Keratinocyte (primary cell): ENCODE data around the gene RPL28. TPM values are rescaled to one million over a fixed set of nuclear protein-coding genes. Genes with fewer than 3 reads are reported as not detected.

Experiments
- DNase-seq: peaks from one replicate; pipeline ENCODE4 v3.0.0-alpha.2; 2011; ENCODE audit warnings: low read depth, missing footprints, low spot score
- FAIRE-seq: peaks from 2 replicates; lab custom pipeline; 2011; peaks lifted over from hg19 to GRCh38; lab: Jason Lieb, UNC
- H2AFZ ChIP-seq: 2 replicates; pipeline ENCODE4 v1.6.0; 2012; ENCODE audit warnings: low read length, control low read depth, inconsistent platforms; ENCODE audit not compliant: control insufficient read depth
- H3K27ac ChIP-seq: 2 replicates; pipeline ENCODE4 v1.5.1; 2011; ENCODE audit warnings: low read length; ENCODE audit not compliant: control insufficient read depth, insufficient read depth
- H3K27me3 ChIP-seq: 3 replicates; pipeline ENCODE4 v1.6.0; 2011; ENCODE audit warnings: low read length; ENCODE audit not compliant: control insufficient read depth, insufficient read depth; ENCODE audit errors: extremely low read depth
- H3K36me3 ChIP-seq, 2 experiments: 2 replicates in 1 of 2; 3 replicates in 1 of 2; pipeline ENCODE4 v1.5.1; 2011; ENCODE audit warnings: low read length in 2 of 2, mild to moderate bottlenecking in 1 of 2; ENCODE audit not compliant: control insufficient read depth in 2 of 2, insufficient read depth in 2 of 2; ENCODE audit errors: extremely low read depth in 1 of 2
- H3K4me1 ChIP-seq: 3 replicates; pipeline ENCODE4 v1.5.1; 2011; ENCODE audit warnings: low read length; ENCODE audit not compliant: control insufficient read depth, insufficient read depth; ENCODE audit errors: extremely low read depth
- H3K4me2 ChIP-seq: 3 replicates; pipeline ENCODE4 v1.6.0; 2011; ENCODE audit warnings: low read depth, low read length; ENCODE audit not compliant: control insufficient read depth, insufficient read depth; ENCODE audit errors: extremely low read depth
- H3K4me3 ChIP-seq, 3 experiments: fragments of 200-600 bp in 1 of 3; sonication (generic) in 1 of 3; 2 replicates in 2 of 3; 3 replicates in 1 of 3; pipeline ENCODE4 v1.5.1; 2011 to 2016; ENCODE audit warnings: low read length in 3 of 3, mild to moderate bottlenecking in 3 of 3, control low read depth in 2 of 3, inconsistent platforms in 1 of 3, low read depth in 1 of 3, mixed read lengths in 1 of 3, mixed run types in 1 of 3, moderate library complexity in 1 of 3; ENCODE audit not compliant: control insufficient read depth in 2 of 3, insufficient read depth in 2 of 3; ENCODE audit errors: extremely low read depth in 1 of 3
- H3K79me2 ChIP-seq: 2 replicates; pipeline ENCODE4 v1.6.0; 2012; ENCODE audit warnings: low read length; ENCODE audit not compliant: control insufficient read depth, insufficient read depth
- H3K9ac ChIP-seq: 3 replicates; pipeline ENCODE4 v1.6.0; 2011; ENCODE audit warnings: low read length; ENCODE audit not compliant: control insufficient read depth, insufficient read depth; ENCODE audit errors: extremely low read depth
- H3K9me1 ChIP-seq: 3 replicates; pipeline ENCODE4 v1.6.0; 2011; ENCODE audit warnings: low read length; ENCODE audit not compliant: control insufficient read depth, insufficient read depth; ENCODE audit errors: extremely low read depth
- H3K9me3 ChIP-seq: 2 replicates; pipeline ENCODE4 v1.5.1; 2012; ENCODE audit warnings: low read depth, low read length; ENCODE audit not compliant: control insufficient read depth
- H4K20me1 ChIP-seq: 3 replicates; pipeline ENCODE4 v1.6.0; 2011; ENCODE audit warnings: low read length; ENCODE audit not compliant: control insufficient read depth, insufficient read depth; ENCODE audit errors: extremely low read depth
- CTCF ChIP-seq, 3 experiments: IDR thresholded peaks in 1 of 3; conservative IDR thresholded peaks in 1 of 3; optimal IDR thresholded peaks in 1 of 3; 2 replicates in 2 of 3; 3 replicates in 1 of 3; pipeline versions ENCODE3 to v1.5.1; 2011; ENCODE audit warnings: low read length in 3 of 3, mild to moderate bottlenecking in 3 of 3, moderate library complexity in 2 of 3, control low read depth in 1 of 3, inconsistent platforms in 1 of 3; ENCODE audit not compliant: insufficient read depth in 2 of 3; ENCODE audit errors: extremely low read depth in 1 of 3
- EZH2 ChIP-seq: IDR thresholded peaks from one replicate; pipeline ENCODE4 v1.6.1; 2012; ENCODE audit warnings: inconsistent platforms, mild to moderate bottlenecking, low read length, moderate library complexity
- dilution Hi-C: fragments of 300-500 bp; cut with MboI; formaldehyde crosslinking; loops from one replicate; pipeline ENCODE4 v1.7.0; 2020; ENCODE audit warnings: low sequenced_read_pairs; ENCODE audit not compliant: extremely low pct_ligation_motif_present
- polyA plus RNA-seq, 5 experiments: library from polyadenylated mRNA; depleted of rRNA in 3 of 5; stranded (reverse) in 3 of 5; stranded (forward) in 1 of 5; unstranded in 1 of 5; fragments of >200 nt; gene quantifications; 1 replicate in 1 of 5; 2 replicates in 3 of 5; 3 replicates in 1 of 5; pipeline versions ENCODE4 v1.2.1 to v1.2.3, GENCODE V29; 2011 to 2012; ENCODE audit warnings: missing spikeins in 2 of 5, low read depth in 1 of 5, low replicate concordance in 1 of 5

RPL28 gene
- polyA plus RNA-seq, 1 donor (not counting 4 experiments of a cell fraction or from before 2014, with no cell fraction given), result 282 TPM

- TF ChIP-seq EZH2 (no peak), CTCF (optimal IDR thresholded peaks at IDR 0.05 in 1 of 3, IDR thresholded peaks at IDR 0.05 in 1 of 3, conservative IDR thresholded peaks at IDR 0.05 in 1 of 3; ENCODE audit: extremely low read depth in 1 of 3, insufficient read depth in 2 of 3, low read length in 3 of 3) (no peak)
- no peak within 1 kb of the TSS for H3K27ac ChIP-seq
- peak within 1 kb of the TSS; percentile 86 for H3K4me2 ChIP-seq
- no peaks in the 10 kb centered on the region for H4K20me1 ChIP-seq
- peaks cover 9% of the 10 kb centered on the region for H3K4me1 ChIP-seq
- DNase-seq (no peak), FAIRE-seq (no peak)
- H3K4me3 ChIP-seq, result peak within 1 kb of the TSS; percentile 46 to 66 (median 63)
- dilution Hi-C loops, result no loop called here
- H3K79me2 ChIP-seq, result no peaks in the 10 kb centered on the region
- no peaks in the 10 kb centered on the region for H3K9me1 ChIP-seq
- H3K9me3 ChIP-seq, result no peaks in the 10 kb centered on the region
- no peaks in the 10 kb centered on the region for H3K36me3 ChIP-seq
- H2AFZ ChIP-seq, result peak within 1 kb of the TSS; percentile 81
- peaks cover 29% of the 10 kb centered on the region for H3K27me3 ChIP-seq
- H3K9ac ChIP-seq, result peak within 1 kb of the TSS; percentile 50
Measured at GRCh38 chr19:55354698-55355212, 31.0 kb upstream of the RPL28 start, which contains the start of gene COX6B2. TSS of gene COX6B2 (minus strand) at chr19:55354719. CDS start at chr19:55354521, 198 bp downstream.

- Histone ChIP-seq H3K9me3 (no peaks in the 10 kb centered on the region), H3K4me3 (no peak overlapping the region), H4K20me1 (no peaks in the 10 kb centered on the region), H3K9ac (no peak overlapping the region), H3K9me1 (no peaks in the 10 kb centered on the region), H2AFZ (no peak overlapping the region), H3K27me3 (peaks cover 29% of the 10 kb centered on the region), H3K36me3 (no peaks in the 10 kb centered on the region), H3K4me2 (peak overlapping the region; percentile 25), H3K27ac (no peak overlapping the region), H3K4me1 (peaks cover 9% of the 10 kb centered on the region), H3K79me2 (no peaks in the 10 kb centered on the region)
- dilution Hi-C loops, result no loop called here
- TF ChIP-seq CTCF (optimal IDR thresholded peaks at IDR 0.05 in 1 of 3, IDR thresholded peaks at IDR 0.05 in 1 of 3, conservative IDR thresholded peaks at IDR 0.05 in 1 of 3; ENCODE audit: extremely low read depth in 1 of 3, insufficient read depth in 2 of 3, low read length in 3 of 3) (no peak), EZH2 (no peak)
- DNase-seq (no peak), FAIRE-seq (peak; percentile 94)
Measured at GRCh38 chr19:55355213-55355821, 30.4 kb upstream of the RPL28 start.
